SH-SY5Y (cell line): ENCODE data around the gene DGKQ.

Source experiments
- GATA2 ChIP-seq: IDR thresholded peaks from 2 replicates; pipeline ENCODE4 v1.6.1; 2011; ENCODE audit warnings: mild to moderate bottlenecking, low read depth, low read length
- GATA3 ChIP-seq: IDR thresholded peaks from 2 replicates; pipeline ENCODE4 v1.6.1; 2011; ENCODE audit warnings: low read depth, mild to moderate bottlenecking, low read length, moderate library complexity

DNA sequence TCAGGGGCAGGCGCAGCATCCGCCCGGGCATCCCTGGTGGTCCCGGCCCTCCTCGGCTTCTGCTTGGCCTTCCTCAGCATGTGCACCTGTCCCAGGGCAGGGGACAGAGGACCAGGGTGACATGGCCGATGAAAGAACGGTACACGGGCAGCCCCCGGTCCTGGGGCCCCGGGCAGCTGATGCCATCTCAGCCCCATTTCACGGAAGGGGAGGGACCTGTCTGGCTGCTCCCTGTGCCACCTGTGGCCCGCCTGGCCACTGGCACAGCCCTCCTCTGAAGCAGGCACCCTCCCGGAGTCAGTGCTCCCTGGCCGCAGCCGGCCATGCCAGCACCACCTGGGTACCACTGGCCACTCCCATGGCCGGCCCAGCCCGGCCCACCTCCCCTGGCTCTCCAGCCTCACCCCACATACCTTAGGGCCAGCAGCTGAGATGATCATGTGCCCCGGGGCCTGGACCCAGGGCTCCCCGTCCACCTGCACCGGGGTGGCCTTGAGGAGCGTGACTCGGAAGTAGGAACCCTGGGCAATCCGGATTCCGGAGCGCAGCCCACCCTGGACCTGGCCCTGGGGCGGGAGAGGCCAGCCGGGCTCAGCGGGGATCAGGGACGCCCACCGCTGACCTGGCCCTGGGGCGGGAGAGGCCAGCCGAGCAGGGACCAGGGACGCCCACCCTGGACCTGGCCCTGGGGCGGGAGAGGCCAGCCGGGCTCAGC is 12.6 kb downstream of the DGKQ start:
- TF ChIP-seq GATA2, result no peak
- TF ChIP-seq GATA3, result no peak
